ENCODE data around the gene BAIAP2L1.
"Not testable (repeated sequence)": the region's sequence is repeated elsewhere in the genome, so short reads cannot be mapped to it uniquely, and the experiment has no call there.

The BAIAP2L1 gene

GRCh38 chr7:98330926-98331529 is 69.9 kb downstream of the BAIAP2L1 start:
- H3K9me3 ChIP-seq (ENCODE audit: control insufficient read depth, low read depth, low read length), result no peaks in the 10 kb centered on the region
- no peaks in the 10 kb centered on the region for H3K27me3 ChIP-seq (ENCODE audit: control insufficient read depth, insufficient read depth, low read length)
- H3K36me3 ChIP-seq (ENCODE audit: control insufficient read depth, low read depth, low read length), result no peaks in the 10 kb centered on the region
- H3K4me1 ChIP-seq (ENCODE audit: control insufficient read depth, low read depth, low read length), result no peaks in the 10 kb centered on the region
- no peak overlapping the region for H3K9ac ChIP-seq (ENCODE audit: low read length)
- no peak overlapping the region for H3K27ac ChIP-seq (ENCODE audit: low read length)
- H3K4me3 ChIP-seq (ENCODE audit: low read length), result no peak overlapping the region

GRCh38 chr7:98329791-98330373 is 71.0 kb downstream of the BAIAP2L1 start:
- no peak overlapping the region for H3K4me3 ChIP-seq (ENCODE audit: low read length)
- H3K4me1 ChIP-seq (ENCODE audit: control insufficient read depth, low read depth, low read length), result no peaks in the 10 kb centered on the region
- no peaks in the 10 kb centered on the region for H3K27me3 ChIP-seq (ENCODE audit: control insufficient read depth, insufficient read depth, low read length)
- no peaks in the 10 kb centered on the region for H3K36me3 ChIP-seq (ENCODE audit: control insufficient read depth, low read depth, low read length)
- no peak overlapping the region for H3K27ac ChIP-seq (ENCODE audit: low read length)
- H3K9me3 ChIP-seq (ENCODE audit: control insufficient read depth, low read depth, low read length), result no peaks in the 10 kb centered on the region
- H3K9ac ChIP-seq (ENCODE audit: low read length), result no peak overlapping the region

GRCh38 chr7:98329100-98329790 is 71.6 kb downstream of the BAIAP2L1 start:
- Histone ChIP-seq H3K27ac (ENCODE audit: low read length) (no peak overlapping the region), H3K4me3 (ENCODE audit: low read length) (no peak overlapping the region), H3K36me3 (ENCODE audit: control insufficient read depth, low read depth, low read length) (no peaks in the 10 kb centered on the region), H3K4me1 (ENCODE audit: control insufficient read depth, low read depth, low read length) (no peaks in the 10 kb centered on the region), H3K27me3 (ENCODE audit: control insufficient read depth, insufficient read depth, low read length) (no peaks in the 10 kb centered on the region), H3K9me3 (ENCODE audit: control insufficient read depth, low read depth, low read length) (no peaks in the 10 kb centered on the region), H3K9ac (ENCODE audit: low read length) (no peak overlapping the region)

DNA sequence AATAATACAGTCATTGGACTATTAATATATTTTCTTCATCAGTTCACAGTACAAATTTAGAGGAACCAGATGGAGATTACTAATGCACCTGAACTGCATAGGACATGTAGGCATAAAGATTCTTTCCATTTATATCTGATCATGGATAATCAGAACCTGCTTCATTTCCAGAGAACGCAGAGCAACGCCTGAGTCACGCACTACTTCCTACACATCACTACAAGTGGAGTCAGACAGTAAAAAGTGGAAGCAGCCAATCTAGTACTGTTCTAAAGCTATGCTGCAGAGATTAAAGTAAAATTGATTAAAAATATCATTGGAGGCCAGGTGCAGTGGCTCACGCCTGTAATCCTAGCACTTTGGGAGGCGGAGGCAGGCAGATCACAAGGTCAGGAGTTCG is 76.1 kb downstream of the BAIAP2L1 start:
- Histone ChIP-seq H3K27ac (ENCODE audit: low read length) (no peak overlapping the region), H3K4me1 (ENCODE audit: control insufficient read depth, low read depth, low read length) (peaks cover 9% of the 10 kb centered on the region)

GRCh38 chr7:98323597-98324322 is 77.1 kb downstream of the BAIAP2L1 start:
- H3K27me3 ChIP-seq (ENCODE audit: control insufficient read depth, insufficient read depth, low read length), result no peaks in the 10 kb centered on the region
- peaks cover 9% of the 10 kb centered on the region for H3K4me1 ChIP-seq (ENCODE audit: control insufficient read depth, low read depth, low read length)
- H3K36me3 ChIP-seq (ENCODE audit: control insufficient read depth, low read depth, low read length), result no peaks in the 10 kb centered on the region
- peak overlapping the region; percentile 32 for H3K4me3 ChIP-seq (ENCODE audit: low read length)
- H3K9ac ChIP-seq (ENCODE audit: low read length), result peak overlapping the region; percentile 41
- no peaks in the 10 kb centered on the region for H3K9me3 ChIP-seq (ENCODE audit: control insufficient read depth, low read depth, low read length)
- H3K27ac ChIP-seq (ENCODE audit: low read length), result peak overlapping the region; percentile 51

More for the DNA sequence above, 76.1 kb downstream of the BAIAP2L1 start:
- H3K9me3 ChIP-seq (ENCODE audit: control insufficient read depth, low read depth, low read length), result no peaks in the 10 kb centered on the region
- H3K36me3 ChIP-seq (ENCODE audit: control insufficient read depth, low read depth, low read length), result no peaks in the 10 kb centered on the region
- H3K9ac ChIP-seq (ENCODE audit: low read length), result no peak overlapping the region
- H3K4me3 ChIP-seq (ENCODE audit: low read length), result no peak overlapping the region
- H3K27me3 ChIP-seq (ENCODE audit: control insufficient read depth, insufficient read depth, low read length), result no peaks in the 10 kb centered on the region

DNA sequence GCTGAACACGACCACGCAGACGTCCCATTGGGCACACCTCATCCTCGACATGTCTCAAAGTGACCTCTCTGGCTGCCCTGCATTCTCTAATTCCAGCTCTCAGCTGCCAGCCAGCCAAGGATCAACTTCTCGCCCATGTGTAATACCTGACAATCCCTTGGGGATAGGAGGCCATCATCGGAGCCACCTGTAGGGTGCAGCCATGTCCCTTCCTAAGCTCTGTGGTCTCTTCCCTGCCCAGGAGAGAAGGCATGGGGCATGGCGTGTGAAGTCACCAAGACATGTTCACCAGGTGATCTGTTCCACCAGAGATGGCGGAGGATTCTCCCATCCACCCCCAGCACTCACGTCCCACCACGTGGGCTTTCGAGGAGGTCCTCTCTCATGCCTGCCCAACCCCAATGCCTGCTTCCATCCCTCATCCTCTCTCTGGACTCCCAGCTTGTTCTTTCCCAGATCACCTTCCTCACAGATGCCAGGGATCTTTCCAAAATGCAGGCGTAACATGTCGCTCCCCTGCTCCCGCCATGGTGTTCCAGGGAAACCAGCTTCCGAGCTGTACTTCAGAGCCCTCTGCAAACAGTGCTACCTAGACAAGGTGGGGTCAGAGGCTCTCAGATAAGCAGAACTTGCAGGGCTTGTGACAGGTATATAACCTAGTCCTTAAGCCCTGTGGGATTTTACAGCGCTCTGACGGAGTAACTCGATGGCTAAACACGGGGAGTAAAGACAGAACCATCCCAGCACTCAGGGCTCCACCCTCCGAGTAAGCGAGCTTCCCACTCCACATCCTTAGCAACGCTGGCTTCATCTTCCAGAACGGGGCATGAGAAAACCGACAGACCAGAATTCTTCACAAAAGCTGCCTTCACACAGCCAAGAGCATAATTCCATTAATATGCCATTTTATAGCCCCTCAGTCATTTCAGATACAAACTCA is 78.3 kb downstream of the BAIAP2L1 start:
- H3K4me3 ChIP-seq (ENCODE audit: low read length), result peak overlapping the region; percentile 32
- H3K27ac ChIP-seq (ENCODE audit: low read length), result peak overlapping the region; percentile 51
- no peaks in the 10 kb centered on the region for H3K9me3 ChIP-seq (ENCODE audit: control insufficient read depth, low read depth, low read length)
- H3K9ac ChIP-seq (ENCODE audit: low read length), result peak overlapping the region; percentile 41
- H3K27me3 ChIP-seq (ENCODE audit: control insufficient read depth, insufficient read depth, low read length), result no peaks in the 10 kb centered on the region
- H3K4me1 ChIP-seq (ENCODE audit: control insufficient read depth, low read depth, low read length), result peaks cover 9% of the 10 kb centered on the region
- H3K36me3 ChIP-seq (ENCODE audit: control insufficient read depth, low read depth, low read length), result no peaks in the 10 kb centered on the region

DNA sequence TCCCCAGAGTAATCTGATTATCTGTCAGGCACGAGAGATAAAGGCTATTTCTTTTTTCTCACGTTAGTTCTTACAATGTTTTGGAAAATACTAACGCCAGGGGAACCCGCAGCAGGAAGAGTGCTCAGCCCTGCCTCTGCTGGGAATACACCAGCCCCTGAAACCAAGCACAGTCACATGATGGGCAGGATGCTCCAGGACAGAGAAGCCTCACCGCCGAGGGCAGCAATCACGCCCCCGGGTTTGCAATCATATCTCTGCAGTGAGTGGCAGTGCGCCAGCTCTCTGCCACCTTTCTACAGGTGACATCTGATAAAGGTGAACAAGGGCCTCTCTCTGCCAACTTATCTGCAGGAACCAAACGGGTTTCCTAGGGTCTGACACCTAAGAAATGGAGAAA is 79.6 kb downstream of the BAIAP2L1 start:
- no peak overlapping the region for H3K4me3 ChIP-seq (ENCODE audit: low read length)
- no peaks in the 10 kb centered on the region for H3K27me3 ChIP-seq (ENCODE audit: control insufficient read depth, insufficient read depth, low read length)
- no peak overlapping the region for H3K27ac ChIP-seq (ENCODE audit: low read length)
- H3K9ac ChIP-seq (ENCODE audit: low read length), result no peak overlapping the region
- no peaks in the 10 kb centered on the region for H3K9me3 ChIP-seq (ENCODE audit: control insufficient read depth, low read depth, low read length)
- H3K36me3 ChIP-seq (ENCODE audit: control insufficient read depth, low read depth, low read length), result peaks cover 2% of the 10 kb centered on the region
- H3K4me1 ChIP-seq (ENCODE audit: control insufficient read depth, low read depth, low read length), result peaks cover 9% of the 10 kb centered on the region

DNA sequence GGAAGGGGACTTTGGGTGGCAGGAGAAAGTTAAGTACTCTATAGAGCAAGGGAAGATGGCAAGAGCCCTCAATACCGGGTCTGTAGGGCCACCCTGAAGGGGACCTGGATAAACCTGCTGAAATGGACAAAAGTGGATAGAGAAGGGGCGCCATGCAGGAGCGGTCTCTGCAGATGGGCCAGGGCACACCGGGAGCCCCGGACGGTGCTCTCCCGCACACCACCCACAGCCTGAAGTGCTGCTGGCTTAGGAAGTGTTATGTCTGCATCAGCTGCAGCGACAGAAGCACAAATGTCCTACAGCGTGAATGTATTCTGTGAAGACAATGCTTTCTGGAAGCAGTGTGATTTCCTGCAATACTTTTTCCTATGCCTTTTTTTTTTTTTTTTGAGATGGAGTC is 81.7 kb downstream of the BAIAP2L1 start:
- H3K36me3 ChIP-seq (ENCODE audit: control insufficient read depth, low read depth, low read length), result peaks cover 16% of the 10 kb centered on the region
- no peak overlapping the region for H3K9ac ChIP-seq (ENCODE audit: low read length)
- H3K9me3 ChIP-seq (ENCODE audit: control insufficient read depth, low read depth, low read length), result no peaks in the 10 kb centered on the region
- peaks cover 9% of the 10 kb centered on the region for H3K4me1 ChIP-seq (ENCODE audit: control insufficient read depth, low read depth, low read length)
- no peak overlapping the region for H3K27ac ChIP-seq (ENCODE audit: low read length)
- H3K27me3 ChIP-seq (ENCODE audit: control insufficient read depth, insufficient read depth, low read length), result no peaks in the 10 kb centered on the region
- no peak overlapping the region for H3K4me3 ChIP-seq (ENCODE audit: low read length)

DNA sequence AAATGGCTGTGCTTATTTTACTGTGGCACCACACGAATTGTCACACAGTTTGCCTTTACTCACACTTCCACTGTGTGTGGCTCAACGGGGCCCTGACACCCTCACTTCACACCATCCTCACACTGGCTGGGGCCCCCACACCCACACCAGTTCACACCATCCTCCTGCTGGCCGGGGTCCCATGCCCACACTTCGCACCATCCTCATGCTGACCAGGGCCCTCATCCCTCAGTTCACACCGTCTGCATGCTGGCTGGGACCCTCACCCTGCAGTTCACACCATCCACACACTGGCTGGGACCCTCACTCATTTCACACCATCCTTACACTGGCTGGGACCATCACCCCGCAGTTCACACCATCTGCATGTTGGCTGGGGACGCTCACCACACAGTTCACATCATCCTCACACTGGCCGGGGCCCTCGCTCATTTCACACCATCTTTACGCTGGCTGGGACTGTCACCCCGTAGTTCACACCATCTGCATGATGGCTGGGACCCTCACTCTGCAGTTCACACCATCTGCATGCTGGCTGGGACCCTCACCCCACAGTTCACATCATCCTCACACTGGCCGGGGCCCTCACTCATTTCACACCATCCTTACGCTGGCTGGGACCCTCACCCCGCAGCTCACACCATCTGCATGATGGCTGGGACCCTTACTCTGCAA is 83.4 kb downstream of the BAIAP2L1 start:
- Histone ChIP-seq H3K4me1 (ENCODE audit: control insufficient read depth, low read depth, low read length) (no peaks in the 10 kb centered on the region), H3K4me3 (ENCODE audit: low read length) (no peak overlapping the region), H3K36me3 (ENCODE audit: control insufficient read depth, low read depth, low read length) (peaks cover 16% of the 10 kb centered on the region), H3K27me3 (ENCODE audit: control insufficient read depth, insufficient read depth, low read length) (no peaks in the 10 kb centered on the region), H3K27ac (ENCODE audit: low read length) (no peak overlapping the region), H3K9ac (ENCODE audit: low read length) (no peak overlapping the region), H3K9me3 (ENCODE audit: control insufficient read depth, low read depth, low read length) (no peaks in the 10 kb centered on the region)

DNA sequence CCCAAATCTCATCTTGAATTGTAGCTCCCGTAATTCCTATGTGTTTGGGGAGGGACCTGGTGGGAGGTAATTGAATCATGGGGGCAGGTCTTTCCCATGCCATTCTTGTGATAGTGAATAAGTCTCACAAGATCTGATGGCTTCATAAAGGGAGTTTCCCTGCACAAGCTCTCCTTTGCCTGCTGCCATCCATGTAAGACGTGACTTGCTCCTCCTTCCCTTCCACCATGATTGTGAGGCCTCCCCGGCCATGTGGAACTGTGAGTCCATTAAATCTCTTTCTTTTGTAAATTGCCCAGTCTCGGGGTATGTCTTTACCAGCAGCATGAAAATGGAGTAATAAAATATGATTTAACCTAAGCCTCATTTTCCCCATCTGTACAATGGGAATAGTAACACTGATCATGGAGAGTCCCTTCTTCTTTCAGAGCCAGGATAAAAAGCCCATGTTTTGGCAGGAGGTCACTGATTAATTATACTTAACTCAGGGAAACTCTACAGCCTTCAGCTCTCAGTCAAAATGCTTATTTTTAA is 84.8 kb downstream of the BAIAP2L1 start:
- not testable (repeated sequence) for H3K9ac ChIP-seq (ENCODE audit: low read length); H3K4me3 ChIP-seq (ENCODE audit: low read length); H3K4me1 ChIP-seq (ENCODE audit: control insufficient read depth, low read depth, low read length); H3K27ac ChIP-seq (ENCODE audit: low read length); H3K9me3 ChIP-seq (ENCODE audit: control insufficient read depth, low read depth, low read length); H3K27me3 ChIP-seq (ENCODE audit: control insufficient read depth, insufficient read depth, low read length)
- H3K36me3 ChIP-seq (ENCODE audit: control insufficient read depth, low read depth, low read length), result peaks cover 25% of the 10 kb centered on the region

Data from iPS-18a (cell line).